Measurements from ENCODE around the gene SLC34A1. TPM values are rescaled to one million over a fixed set of nuclear protein-coding genes. Genes with fewer than 3 reads are reported as not detected.
"Not testable (repeated sequence)": the region's sequence is repeated elsewhere in the genome, so short reads cannot be mapped to it uniquely, and the experiment has no call there.

SLC34A1 gene, protein sequence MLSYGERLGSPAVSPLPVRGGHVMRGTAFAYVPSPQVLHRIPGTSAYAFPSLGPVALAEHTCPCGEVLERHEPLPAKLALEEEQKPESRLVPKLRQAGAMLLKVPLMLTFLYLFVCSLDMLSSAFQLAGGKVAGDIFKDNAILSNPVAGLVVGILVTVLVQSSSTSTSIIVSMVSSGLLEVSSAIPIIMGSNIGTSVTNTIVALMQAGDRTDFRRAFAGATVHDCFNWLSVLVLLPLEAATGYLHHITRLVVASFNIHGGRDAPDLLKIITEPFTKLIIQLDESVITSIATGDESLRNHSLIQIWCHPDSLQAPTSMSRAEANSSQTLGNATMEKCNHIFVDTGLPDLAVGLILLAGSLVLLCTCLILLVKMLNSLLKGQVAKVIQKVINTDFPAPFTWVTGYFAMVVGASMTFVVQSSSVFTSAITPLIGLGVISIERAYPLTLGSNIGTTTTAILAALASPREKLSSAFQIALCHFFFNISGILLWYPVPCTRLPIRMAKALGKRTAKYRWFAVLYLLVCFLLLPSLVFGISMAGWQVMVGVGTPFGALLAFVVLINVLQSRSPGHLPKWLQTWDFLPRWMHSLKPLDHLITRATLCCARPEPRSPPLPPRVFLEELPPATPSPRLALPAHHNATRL
- not detected for total RNA-seq

DNA sequence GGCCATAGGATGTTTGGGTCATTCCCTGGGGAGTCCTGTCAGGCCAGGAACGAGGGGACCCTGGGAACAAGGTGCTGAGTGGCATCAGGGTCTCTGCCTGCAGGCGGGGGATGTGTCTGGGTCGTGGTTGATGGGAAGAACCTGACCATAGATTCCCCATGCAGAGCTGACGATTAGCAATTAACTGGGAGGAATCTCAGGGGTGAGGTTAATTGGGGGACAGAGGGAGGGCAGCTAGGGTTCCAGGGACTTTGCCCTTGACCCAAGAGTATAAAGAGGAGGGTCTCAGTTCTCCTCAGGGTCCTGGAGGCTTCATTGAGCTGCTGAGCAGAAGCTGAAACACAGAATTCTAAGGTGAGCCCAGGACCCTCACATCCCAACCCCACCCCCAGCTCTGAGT, at the start of gene SLC34A1:
Gene SLC34A1 (plus strand): TSS at position 301 of the 400 bp plus-strand sequence. CDS start 1,308 bp downstream, outside the sequence.
- FAIRE-seq (no peak), DNase-seq (ENCODE audit: low spot score in 2 of 2) (no peak)

DNA sequence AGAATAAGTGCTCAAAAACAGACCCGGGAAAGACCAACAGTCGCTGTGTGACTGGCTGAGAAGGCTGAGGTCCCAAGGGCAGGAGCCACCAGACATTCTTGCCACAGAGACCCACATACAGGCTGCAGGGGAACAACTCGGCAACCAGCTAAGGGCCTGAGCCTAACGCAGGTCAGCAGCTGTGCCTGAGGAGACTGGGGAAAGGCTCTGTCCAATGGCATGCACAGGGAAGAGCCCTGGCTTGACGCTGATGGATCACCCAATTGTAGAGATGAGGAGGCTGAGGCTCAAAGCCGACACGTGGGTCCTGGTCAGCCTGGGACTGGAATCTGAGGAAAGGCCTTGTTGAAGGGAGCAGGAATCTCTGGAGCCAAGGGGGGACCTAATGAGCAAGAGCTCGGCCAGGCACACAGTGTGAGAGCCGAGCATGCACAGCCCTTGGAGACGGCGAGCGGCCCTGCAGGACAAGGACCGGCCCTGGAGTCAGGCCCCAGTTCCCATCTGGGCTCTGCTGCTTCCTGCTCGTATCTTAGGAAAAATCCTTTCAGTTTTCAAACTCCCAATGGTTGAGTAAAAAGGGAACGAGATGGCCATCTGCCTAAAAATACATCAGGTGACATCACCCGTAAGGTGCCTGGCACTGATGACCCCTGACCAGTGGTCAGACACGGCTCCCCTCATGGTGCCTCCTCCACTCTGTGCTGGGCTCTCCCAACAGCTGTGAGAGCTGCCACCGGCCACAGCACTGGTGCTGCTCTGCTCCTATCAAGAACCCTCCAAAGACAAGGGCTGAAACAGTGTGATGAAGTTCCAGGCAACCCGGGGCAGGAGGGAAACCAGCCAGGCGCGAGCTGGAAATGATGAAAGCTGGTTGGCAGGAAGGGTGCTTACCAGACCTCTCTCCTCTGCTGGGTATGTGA, 49.2 kb upstream of the SLC34A1 start:
- DNase-seq (ENCODE audit: low spot score in 2 of 2), result no peak
- FAIRE-seq, result no peak

DNA sequence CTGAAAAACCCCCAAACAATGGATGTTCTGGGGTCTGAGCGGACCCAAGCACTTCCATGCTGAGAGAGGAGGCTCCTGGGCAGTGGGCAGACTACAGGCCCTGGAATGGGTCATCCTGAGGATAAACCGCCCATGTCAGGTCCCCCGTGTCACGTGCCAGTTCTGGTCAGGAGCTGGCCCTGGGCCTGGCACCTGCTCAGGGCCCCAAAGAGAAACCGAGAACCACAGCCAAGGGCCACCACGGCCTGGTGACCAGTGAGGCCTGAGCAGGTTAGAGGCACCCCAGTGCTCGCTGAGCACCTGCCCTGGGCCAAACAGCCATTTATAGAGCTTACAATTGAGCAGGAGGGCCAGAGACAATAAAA, 48.6 kb upstream of the SLC34A1 start:
- FAIRE-seq (no peak), DNase-seq (ENCODE audit: low spot score in 2 of 2) (no peak)

DNA sequence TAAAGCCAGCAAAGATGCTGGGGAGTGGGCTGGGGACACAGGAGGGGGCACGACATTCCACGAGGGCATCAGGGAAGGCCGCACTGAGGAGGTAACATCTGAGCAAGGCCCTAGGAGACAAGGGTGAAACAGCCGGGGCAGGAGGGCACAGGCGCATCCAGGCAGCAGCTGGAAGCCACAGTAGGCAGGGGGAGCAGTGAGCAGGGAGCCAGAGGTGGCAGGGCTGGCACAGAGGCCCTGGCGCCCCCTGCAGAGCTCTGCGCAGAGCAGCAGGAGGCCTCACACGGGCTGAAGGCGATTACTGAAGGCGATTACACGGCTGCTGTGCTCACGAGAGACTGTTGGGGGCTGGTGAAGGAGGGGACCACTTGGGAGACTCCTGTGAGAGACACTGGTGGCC, 48.1 kb upstream of the SLC34A1 start:
- FAIRE-seq (no peak), DNase-seq (ENCODE audit: low spot score in 2 of 2) (no peak)

DNA sequence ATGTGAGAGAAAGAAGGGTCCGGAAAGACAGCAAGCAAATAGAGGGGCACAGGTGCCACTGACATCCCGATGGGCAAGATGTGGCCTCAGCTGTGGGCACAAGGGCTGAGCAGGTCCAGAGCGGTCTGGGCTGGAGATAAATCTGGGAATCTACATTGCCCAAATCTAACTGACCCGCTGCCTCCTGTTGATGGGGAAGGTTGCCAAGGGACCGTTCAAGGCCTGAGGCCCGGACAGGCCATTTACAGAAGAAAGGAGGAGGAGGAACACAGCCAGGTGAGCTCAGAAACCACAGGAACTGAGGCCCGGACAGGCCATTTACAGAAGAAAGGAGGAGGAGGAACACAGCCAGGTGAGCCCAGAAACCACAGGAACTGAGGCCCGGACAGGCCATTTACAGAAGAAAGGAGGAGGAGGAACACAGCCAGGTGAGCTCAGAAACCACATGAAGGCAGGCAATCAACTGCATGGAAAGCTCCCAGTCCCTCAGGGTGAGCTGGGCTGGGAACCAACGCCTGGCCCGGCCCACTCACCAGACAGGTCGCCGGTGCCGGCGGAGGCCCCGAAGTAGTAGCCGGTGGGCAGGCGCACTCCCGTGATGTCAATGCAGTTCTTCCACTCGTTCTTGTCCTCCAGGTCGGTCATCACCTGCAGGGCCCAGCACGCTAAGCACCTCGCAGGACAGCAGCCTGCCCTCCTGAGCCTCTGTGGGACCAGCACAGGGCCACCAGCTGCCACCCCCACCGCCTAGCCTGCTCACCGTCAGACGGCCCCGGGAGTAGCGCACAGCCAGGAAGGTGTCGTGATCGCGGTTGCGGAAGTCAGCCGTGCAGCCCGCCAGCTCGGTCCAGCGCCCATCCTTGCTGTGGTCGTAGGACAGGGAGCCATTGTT, 47.4 kb upstream of the SLC34A1 start:
- DNase-seq (ENCODE audit: low spot score in 2 of 2), result no peak
- no peak for FAIRE-seq

DNA sequence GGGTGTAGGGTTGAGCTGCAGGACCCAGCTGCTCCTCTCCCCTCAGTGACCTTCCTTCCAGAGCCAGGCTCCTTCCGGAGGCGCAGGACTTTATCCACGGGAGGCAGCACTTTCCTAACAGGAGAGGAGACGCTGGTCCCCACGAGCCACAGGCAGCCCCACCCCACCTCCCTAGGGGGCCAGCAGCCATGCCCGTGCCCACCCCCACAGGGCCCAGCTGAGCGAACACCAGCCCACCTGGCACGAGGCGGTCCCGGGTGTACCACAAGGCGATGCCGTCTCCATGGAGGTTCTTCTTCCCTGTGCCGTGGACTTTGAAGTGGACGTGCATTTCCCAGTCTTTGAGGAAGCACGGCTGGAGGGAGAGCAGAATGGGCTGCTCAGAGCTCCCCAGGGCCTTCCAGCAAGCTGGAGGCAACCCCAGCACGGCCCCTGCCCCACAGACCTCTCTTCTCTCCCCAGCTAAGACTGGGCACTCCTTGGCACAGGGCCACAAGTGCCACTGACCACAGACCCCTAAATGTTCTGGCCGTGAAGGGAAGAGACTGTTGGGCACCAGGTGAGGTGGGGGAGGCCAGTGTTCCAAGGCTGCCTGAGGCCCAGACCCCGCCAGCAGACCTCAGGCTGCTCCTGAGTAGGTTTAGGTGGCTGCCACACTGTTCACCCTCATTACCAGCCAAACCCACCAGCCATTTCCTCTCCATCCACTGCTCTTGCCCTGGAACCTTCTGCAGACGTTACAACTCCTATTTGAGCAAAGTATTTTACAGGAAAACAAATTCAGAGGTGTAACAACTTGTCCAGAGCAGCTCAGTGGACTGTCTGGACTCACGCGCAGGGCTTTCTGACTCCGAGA, 45.8 kb upstream of the SLC34A1 start:
- FAIRE-seq, result no peak
- no peak for DNase-seq (ENCODE audit: low spot score in 2 of 2)

DNA sequence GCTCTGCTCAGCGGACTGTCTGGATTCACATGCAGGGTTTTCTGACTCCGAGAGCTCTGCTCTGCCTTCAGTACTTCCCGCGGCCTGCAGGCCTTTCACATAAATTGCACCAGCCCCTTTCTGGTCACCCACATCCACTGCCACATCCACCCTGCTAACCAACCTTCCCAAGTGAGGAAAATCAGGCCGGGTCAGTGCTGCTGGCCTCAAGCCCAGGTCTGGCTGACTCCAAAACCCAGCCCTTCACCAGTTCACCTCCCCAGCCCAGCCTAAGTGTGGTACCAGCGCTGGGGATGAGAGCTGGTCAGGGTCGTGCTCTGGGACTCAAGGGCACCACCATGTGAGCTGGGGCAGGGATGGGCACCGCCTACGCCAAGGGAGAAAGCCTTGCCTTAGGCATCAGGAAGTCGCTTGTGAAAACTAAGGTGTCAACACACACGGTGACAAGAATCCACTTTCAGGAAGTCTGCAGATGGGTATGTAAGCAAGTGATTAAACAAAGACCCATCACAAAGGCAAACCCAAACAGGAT, 45.1 kb upstream of the SLC34A1 start:
- FAIRE-seq, result no peak
- DNase-seq (ENCODE audit: low spot score in 2 of 2), result no peak

DNA sequence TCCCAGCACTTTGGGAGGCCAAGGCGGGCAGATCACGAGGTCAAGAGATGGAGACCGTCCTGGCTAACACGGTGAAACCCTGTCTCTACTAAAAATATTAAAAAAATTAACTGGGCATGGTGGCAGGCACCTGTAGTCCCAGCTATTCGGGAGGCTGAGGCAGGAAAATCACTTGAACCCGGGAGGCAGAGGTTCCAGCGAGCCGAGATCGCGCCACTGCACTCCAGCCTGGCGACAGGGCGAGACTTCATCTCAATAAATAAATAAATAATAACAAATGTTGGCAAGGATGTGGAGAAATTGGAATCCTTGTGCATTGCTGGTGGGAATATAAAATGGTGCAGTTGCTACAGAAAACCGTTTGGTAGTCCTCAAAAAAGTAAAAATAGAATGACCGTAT, 41.2 kb upstream of the SLC34A1 start:
- DNase-seq (ENCODE audit: low spot score in 2 of 2), result not testable (repeated sequence)

DNA sequence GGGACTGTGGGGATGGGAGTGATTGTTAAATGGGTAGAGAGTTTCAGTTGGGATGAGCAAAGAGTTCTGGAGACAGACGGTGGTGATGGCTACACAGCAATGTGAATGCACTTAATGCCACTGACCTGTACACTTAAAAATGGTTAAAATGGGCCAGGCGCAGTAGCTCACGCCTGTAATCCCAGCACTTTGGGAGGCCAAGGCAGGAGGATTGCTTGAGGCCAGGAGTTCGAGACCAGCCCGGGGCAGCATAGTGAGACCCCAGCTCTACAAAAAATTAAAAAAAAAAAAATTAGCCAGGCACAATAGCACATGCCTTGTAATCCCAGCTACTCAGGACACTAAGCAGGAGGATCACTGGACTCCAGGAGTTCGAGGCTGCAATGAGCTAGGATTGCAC, 40.5 kb upstream of the SLC34A1 start:
- FAIRE-seq (no peak), DNase-seq (ENCODE audit: low spot score in 2 of 2) (no peak)

More for the DNA sequence above, 41.2 kb upstream of the SLC34A1 start:
- not testable (repeated sequence) for FAIRE-seq

DNA sequence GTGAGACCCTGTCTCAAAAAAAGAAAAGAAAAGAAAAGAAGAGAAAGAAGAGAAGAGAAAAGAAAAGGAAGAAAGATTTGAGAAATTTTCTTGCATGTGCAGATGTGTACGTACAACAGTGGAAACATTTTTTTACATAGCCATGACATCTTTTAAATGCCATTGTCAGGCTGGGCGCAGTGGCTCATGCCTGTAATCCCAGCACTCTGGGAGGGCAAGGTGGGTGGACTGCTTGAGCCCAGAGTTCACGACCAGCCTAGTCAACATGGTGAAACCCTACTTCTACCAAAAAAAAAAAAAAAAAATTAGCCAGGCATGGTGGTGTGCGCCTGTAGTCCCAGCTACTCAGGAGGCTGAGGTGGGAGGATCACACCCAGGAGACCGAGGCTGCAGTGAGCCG, 39.3 kb upstream of the SLC34A1 start:
- FAIRE-seq (no peak), DNase-seq (ENCODE audit: low spot score in 2 of 2) (no peak)

DNA sequence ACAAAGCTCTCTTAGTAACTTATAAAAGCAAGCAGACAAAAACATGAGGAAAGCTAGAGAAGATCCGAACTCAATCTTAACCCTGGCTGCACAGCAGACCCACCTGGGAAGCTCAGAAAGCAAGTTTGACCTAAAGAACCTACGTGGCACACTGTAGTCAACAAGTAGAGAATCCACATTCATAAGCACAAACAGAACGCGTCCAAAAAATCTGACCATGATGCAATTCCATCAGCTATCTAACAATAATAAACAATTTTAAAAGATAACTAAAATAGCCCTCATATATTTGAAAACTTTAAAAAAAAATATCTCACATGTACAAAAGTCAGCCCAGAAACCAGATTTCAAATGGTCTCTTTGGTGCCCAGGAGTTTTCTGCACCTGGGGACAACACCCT, 37.4 kb upstream of the SLC34A1 start:
- FAIRE-seq, result no peak
- DNase-seq (ENCODE audit: low spot score in 2 of 2), result no peak

DNA sequence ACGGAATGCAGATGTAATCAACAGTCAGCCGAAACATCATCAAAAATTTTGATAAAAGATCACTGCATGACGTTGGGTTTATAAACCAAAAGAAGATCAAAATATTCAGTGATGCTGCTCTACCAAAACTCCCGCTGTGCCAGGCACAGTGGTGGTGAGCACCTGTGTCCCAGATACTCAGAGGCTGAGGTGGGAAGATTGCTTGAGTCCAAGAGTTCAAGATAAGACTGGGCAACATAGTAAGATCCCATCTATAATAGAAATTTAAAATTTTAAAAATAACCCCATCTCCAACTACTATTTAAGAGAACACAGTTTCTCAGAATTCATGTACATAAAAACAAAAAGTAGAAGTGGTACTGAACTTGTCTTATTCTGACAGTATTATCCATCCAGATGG, 36.5 kb upstream of the SLC34A1 start:
- FAIRE-seq (no peak), DNase-seq (ENCODE audit: low spot score in 2 of 2) (no peak)

DNA sequence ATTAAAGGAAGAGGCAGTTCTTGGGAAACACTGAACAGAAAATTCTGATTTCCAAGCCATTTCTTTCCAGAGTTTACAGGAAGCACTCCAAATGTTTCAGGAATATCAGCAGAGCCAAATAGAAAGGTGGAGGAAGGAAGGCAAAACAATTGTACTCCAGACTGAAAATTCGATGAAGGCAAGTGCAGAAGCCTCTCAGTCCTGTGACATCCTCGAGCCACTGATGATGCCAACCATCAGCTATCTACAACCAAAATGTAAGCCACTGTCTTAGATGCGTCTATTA, 34.9 kb upstream of the SLC34A1 start:
- no peak for FAIRE-seq
- no peak for DNase-seq (ENCODE audit: low spot score in 2 of 2)

DNA sequence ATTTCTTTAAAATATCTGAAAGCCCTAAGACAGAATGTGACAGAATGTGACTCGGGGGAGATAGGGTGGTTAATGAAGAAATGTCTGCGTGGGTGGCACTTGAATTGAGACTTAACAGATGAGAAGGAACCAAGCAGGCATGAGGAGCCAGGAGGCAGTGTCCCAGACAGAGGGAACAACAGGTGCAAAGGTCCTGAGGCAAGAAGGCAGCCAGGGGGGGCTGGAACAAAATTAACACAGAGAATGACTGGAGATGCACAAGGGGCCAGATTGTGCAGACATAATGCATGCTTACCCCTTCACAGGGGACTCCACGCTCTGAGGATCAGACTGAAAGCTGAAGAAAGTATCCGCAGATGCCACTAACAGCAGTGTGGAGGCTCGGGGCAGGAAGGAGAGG, 34.5 kb upstream of the SLC34A1 start:
- no peak for FAIRE-seq
- DNase-seq (ENCODE audit: low spot score in 2 of 2), result no peak

DNA sequence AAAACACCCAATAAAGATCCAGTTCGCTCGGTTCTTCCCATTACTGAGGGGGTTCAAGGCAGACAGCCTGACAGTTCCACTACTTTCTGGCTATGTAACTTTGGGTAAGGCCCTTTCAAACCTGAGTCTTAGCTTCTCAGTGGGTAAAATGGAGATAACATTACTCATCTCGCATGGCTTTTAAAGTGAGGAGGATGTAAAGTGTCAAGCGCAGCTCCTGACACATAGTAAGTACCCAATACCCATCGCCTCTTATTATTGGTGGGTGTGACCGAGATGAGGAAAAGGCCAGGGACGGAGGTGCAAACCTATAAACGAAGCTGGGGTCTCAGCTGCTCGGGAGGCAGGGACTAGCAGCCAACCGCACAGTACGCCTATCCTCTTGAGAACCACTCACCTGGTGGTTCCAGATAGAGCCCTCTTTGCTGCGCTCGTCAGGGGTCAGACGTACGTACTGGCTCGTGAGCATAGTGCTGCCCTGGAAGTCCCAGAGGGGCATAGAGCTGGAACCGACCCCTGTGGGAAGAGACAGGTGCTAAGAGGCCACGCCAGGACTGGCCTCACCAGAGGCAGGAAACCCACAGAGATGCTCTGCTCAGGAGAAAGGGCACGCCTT, 33.4 kb upstream of the SLC34A1 start:
- FAIRE-seq, result no peak
- DNase-seq (ENCODE audit: low spot score in 2 of 2), result no peak

DNA sequence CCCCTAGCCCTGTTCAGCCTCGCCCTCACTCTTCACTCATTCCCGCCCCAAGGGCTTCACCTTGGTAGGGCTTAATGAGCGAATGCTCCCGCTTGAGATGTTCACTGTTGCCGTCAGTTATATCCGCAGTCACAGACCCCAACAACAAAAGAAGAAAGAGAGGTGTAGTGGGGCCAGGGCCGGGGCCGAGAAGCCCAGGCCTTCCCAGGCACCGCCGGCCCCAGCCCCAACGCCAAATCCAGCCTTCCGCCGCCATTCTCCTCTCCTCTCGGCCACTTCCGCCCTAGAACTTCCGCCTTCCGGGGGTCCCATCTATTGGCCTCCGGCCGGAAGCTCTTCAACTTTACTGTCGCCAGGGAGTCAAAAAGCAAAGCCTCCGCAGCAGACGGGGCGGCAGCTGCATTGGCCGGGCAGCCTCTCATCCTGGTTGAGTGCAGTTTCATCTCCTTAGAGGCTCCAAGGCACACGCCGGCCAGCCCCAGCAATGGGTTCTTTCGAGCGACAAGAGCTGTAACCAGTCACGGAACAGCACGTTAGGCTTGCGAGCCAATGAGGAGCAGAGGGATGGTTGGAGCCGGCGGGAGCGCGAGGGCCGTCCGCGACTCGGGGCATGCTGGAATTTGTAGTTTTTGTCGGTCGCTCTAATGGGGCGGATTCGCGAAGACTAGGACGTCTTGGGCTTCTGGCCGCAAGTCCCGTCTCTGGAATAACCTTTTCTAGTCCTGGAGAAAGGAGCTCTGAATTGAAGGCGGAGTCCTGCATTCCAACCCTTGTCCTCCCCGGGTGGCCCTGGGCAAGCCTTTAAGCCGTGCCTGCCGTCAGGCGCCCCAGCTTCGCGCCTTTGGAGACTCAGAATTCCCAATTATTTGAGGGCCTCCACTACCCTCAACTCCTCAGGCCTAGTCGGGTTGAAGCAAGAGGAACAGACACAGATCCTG, 32.6 kb upstream of the SLC34A1 start, which contains the start of gene LMAN2:
Gene LMAN2 (minus strand): TSS at position 277 of the 938 bp plus-strand sequence. CDS start 21 bp downstream, at position 256.
- FAIRE-seq (no peak), DNase-seq (ENCODE audit: low spot score in 2 of 2) (peak; percentile 90 to 94)

DNA sequence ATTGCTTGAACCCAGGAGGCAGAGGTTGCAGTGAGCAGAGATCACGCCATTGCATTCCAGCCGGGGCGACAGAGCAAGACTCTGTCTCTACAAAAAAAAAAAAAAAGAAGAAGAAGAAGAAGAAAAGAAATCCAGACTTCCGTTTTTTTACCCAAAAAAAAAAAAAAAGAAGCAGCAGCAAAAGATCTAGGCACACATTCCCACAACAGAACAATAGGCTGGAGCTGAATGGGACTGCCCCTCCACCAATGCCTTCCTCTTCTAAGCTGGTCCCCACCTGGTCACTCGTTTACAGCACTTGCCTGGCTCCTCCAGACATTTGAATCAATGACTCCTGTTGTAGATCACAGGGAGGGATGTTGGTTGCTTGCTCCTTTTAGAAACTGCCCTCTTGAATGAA, 31.1 kb upstream of the SLC34A1 start:
- FAIRE-seq (no peak), DNase-seq (ENCODE audit: low spot score in 2 of 2) (no peak)
